Spleen (tissue), 11 donors: ENCODE measurements around the gene KCNJ9. TPM values are rescaled to one million over a fixed set of nuclear protein-coding genes. Genes with fewer than 3 reads are reported as not detected.
"Not testable (repeated sequence)": the region's sequence is repeated elsewhere in the genome, so short reads cannot be mapped to it uniquely, and the experiment has no call there.

Experiments used
- DNase-seq: peaks from one replicate; pipeline ENCODE4 v3.0.0-alpha.2; 2020
- H3K27ac ChIP-seq, 8 donors: fragments of 200-600 bp; sonication (generic) in 7 of 8; 1 replicate in 4 of 8; 2 replicates in 4 of 8; pipeline versions ENCODE4 v1.5.0 to v1.8.0; 2016 to 2021; ENCODE audit warnings: inconsistent platforms in 4 of 8, mild to moderate bottlenecking in 4 of 8, moderate library complexity in 1 of 8
- H3K27me3 ChIP-seq, 7 donors: fragments of 200-600 bp; sonication (generic) in 6 of 7; replicated peaks in 1 of 7; 1 replicate in 4 of 7; 2 replicates in 3 of 7; pipeline versions ENCODE4 v1.5.0 to v1.8.0; 2016 to 2021; ENCODE audit warnings: inconsistent platforms in 3 of 7, mild to moderate bottlenecking in 1 of 7
- H3K36me3 ChIP-seq, 6 donors: fragments of 200-600 bp; sonication (generic) in 5 of 6; 1 replicate in 4 of 6; 2 replicates in 2 of 6; pipeline versions ENCODE4 v1.5.0 to v1.8.0; 2016 to 2021; ENCODE audit warnings: inconsistent platforms in 2 of 6
- H3K4me1 ChIP-seq, 6 donors: fragments of 200-600 bp; sonication (generic) in 5 of 6; 1 replicate in 3 of 6; 2 replicates in 3 of 6; pipeline versions ENCODE4 v1.5.0 to v1.8.0; 2016 to 2021; ENCODE audit warnings: inconsistent platforms in 3 of 6
- H3K4me3 ChIP-seq, 8 donors: fragments of 200-600 bp; sonication (generic) in 7 of 8; 1 replicate in 4 of 8; 2 replicates in 4 of 8; pipeline versions ENCODE4 v1.5.0 to v1.8.0; 2016 to 2021; ENCODE audit warnings: inconsistent platforms in 4 of 8, mild to moderate bottlenecking in 4 of 8, moderate library complexity in 2 of 8
- H3K9me3 ChIP-seq, 8 donors: fragments of 200-600 bp; sonication (generic) in 7 of 8; 1 replicate in 4 of 8; 2 replicates in 4 of 8; pipeline versions ENCODE4 v1.5.0 to v1.8.0; 2016 to 2021; ENCODE audit warnings: inconsistent platforms in 4 of 8
- POLR2A ChIP-seq, 3 donors: fragments of 450-650 bp; IDR thresholded peaks; one replicate each; pipeline ENCODE4 v1.5.1; 2017; ENCODE audit warnings: antibody characterized with exemption in 3 of 3, mild to moderate bottlenecking in 1 of 3
- POLR2AphosphoS5 ChIP-seq, 3 donors: sonication (generic); formaldehyde crosslinking; IDR thresholded peaks; one replicate each; pipeline ENCODE4 v1.5.1; 2017; ENCODE audit warnings: antibody characterized with exemption in 3 of 3
- WGBS, 5 donors: extraction: QIAGEN DNeasy Blood & Tissue Kit in 3 of 5; methylation state at CpG; one replicate each; pipeline versions ENCODE4 v1.1.5 to v1.1.7; 2013 to 2018; 5-methylcytosine and 5-hydroxymethylcytosine counted together
- intact Hi-C: fragments of 100-400 bp; cut with DNase I; formaldehyde crosslinking; loops from one replicate; pipeline ENCODE4 v1.15.0; 2023; ENCODE audit warnings: low total_unique reads
- polyA plus RNA-seq, 3 donors: library from polyadenylated mRNA; stranded (reverse); fragments of 200-250 nt; gene quantifications; one replicate each; pipeline ENCODE4 v1.2.1, GENCODE V29; 2013
- total RNA-seq, 7 donors: library from RNA; depleted of rRNA in 3 of 7; stranded (reverse); fragments of >200 nt in 3 of 7; fragmentation: NEBNext Ultra II Directional in 4 of 7; extraction: Animal tissue kit (Norgen Biotek cat#: 25700) in 4 of 7; gene quantifications; one replicate each; pipeline versions ENCODE4 v1.1.0 to v1.2.1, GENCODE V29; 2016 to 2021
- TF ChIP-seq, protein P1 (sequence below), 11 experiments: fragments of 200-600 bp in 7 of 11; fragments of 450-650 bp in 4 of 11; sonication (generic) in 4 of 11; IDR thresholded peaks in 8 of 11; conservative IDR thresholded peaks in 3 of 11; 1 replicate in 7 of 11; 2 replicates in 4 of 11; pipeline versions ENCODE4 v1.4.0 to v1.8.0; 2016 to 2021; ENCODE audit warnings: antibody characterized with exemption in 11 of 11, inconsistent platforms in 4 of 11, mild to moderate bottlenecking in 1 of 11
- donor health status: healthy with polysubstance abuse.
- donor health status: DM: no; HTN: no; CAD: no; lungs with moderate emphysema.
- donor health status: DM: no; HTN: no; CAD: no.
- donor health status: Bipolar disorder and iron deficiency.
- donor health status: healthy.
- donor health status: DM: no; HTN: no; CAD: no.
- donor health status: DM: yes; HTN: yes; CAD: no.

Gene KCNJ9
- total and polyA plus RNA-seq, 10 donors: not detected

DNA sequence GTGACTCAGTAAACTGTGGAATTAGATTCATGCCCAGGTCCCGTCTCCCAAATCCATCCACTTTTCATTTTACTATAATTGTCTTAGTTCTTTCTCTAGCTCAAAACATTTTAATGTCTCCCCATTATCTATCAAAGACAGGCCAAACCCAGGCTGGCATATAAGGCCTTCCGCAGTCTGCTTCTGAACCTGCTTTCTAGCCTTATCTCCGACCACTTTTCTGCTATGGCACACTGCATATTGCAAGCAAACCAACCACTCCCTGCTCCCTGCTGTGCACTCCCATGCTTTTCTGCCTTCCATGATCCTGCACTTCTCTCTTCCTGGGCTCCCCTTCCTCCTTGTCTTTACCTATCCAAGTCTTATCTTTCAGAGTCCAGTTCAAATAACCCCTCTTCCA lies 32.2 kb upstream of the KCNJ9 start:
- DNase-seq: no peak
- peaks cover 6 to 17% (median 12%) of the 10 kb centered on the region in 6 donors for H3K4me1 ChIP-seq
- no peaks in the 10 kb centered on the region for H3K9me3 ChIP-seq
- TF ChIP-seq, protein P1, sequence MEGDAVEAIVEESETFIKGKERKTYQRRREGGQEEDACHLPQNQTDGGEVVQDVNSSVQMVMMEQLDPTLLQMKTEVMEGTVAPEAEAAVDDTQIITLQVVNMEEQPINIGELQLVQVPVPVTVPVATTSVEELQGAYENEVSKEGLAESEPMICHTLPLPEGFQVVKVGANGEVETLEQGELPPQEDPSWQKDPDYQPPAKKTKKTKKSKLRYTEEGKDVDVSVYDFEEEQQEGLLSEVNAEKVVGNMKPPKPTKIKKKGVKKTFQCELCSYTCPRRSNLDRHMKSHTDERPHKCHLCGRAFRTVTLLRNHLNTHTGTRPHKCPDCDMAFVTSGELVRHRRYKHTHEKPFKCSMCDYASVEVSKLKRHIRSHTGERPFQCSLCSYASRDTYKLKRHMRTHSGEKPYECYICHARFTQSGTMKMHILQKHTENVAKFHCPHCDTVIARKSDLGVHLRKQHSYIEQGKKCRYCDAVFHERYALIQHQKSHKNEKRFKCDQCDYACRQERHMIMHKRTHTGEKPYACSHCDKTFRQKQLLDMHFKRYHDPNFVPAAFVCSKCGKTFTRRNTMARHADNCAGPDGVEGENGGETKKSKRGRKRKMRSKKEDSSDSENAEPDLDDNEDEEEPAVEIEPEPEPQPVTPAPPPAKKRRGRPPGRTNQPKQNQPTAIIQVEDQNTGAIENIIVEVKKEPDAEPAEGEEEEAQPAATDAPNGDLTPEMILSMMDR (IDR thresholded peaks at IDR 0.05 in 8 of 11, conservative IDR thresholded peaks at IDR 0.05 in 3 of 11): no peak
- TF ChIP-seq POLR2AphosphoS5 (IDR thresholded peaks at IDR 0.05) (no peak), POLR2A (IDR thresholded peaks at IDR 0.05) (no peak)
- H3K27me3 ChIP-seq: peaks cover 0 to 35% (median 0%) of the 10 kb centered on the region in 7 donors
- no peak overlapping the region for H3K27ac ChIP-seq
- WGBS, 5 donors: 83 to 91% (median 86%) methylated on average over 3 of the region's 3 CpGs
- intact Hi-C loops: no loop called here
- H3K4me3 ChIP-seq: no peak overlapping the region
- H3K36me3 ChIP-seq: no peaks in the 10 kb centered on the region

DNA sequence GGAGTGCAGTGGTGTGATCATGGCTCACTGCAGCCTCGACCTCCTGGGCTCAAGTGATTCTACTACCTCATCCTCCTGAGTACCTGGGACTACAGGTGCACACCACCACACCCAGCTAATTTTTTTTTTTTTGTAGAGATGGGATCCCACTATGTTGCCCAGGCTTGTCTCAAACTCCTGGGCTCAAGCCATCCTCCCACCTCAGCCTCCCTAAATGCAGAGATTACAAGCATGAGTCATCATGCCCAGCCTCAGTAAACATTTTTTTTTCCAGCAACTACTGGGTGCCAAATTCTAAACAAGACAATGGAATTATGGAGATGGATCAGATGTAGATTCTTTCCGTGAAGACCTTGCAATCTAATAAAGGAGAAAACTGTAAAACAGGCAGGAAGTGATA lies 31.2 kb upstream of the KCNJ9 start:
- H3K4me1 ChIP-seq: peaks cover 6 to 17% (median 12%) of the 10 kb centered on the region in 6 donors
- H3K27ac ChIP-seq, H3K9me3 ChIP-seq, H3K4me3 ChIP-seq, H3K36me3 ChIP-seq, intact Hi-C loops, DNase-seq: not testable (repeated sequence)
- 52 to 80% (median 71%) methylated on average over 2 of the region's 2 CpGs for WGBS, 5 donors
- peaks cover 0 to 45% (median 0%) of the 10 kb centered on the region in 7 donors for H3K27me3 ChIP-seq

DNA sequence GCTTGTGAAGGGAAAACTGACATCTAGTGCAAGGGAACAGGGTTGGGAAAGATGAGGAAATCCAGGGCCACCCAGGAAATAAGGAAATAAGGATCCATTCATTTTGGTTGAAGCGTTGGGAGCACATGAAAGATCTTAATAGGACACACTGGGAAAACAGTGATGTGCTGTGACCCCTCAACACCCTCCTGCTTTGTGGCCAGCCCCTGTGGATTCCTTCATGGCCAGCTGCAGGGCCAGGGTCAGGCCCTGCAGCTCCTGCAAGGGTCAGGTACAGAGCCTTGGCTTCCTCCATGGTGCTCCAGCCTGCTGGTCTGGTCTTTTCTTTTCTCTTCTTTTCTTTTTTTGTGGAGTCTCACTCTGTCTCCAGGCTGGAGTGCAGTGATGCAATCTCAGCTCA lies 30.7 kb upstream of the KCNJ9 start:
- H3K36me3 ChIP-seq: no peaks in the 10 kb centered on the region
- H3K9me3 ChIP-seq: no peaks in the 10 kb centered on the region
- H3K4me1 ChIP-seq: peaks cover 6 to 17% (median 12%) of the 10 kb centered on the region in 6 donors
- TF ChIP-seq POLR2A (IDR thresholded peaks at IDR 0.05): no peak
- TF ChIP-seq, protein P1 (IDR thresholded peaks at IDR 0.05 in 8 of 11, conservative IDR thresholded peaks at IDR 0.05 in 3 of 11): no peak
- DNase-seq: no peak
- intact Hi-C loops: no loop called here
- peaks cover 0 to 45% (median 0%) of the 10 kb centered on the region in 7 donors for H3K27me3 ChIP-seq
- H3K4me3 ChIP-seq: no peak overlapping the region
- no peak overlapping the region for H3K27ac ChIP-seq
- 72 to 100% (median 81%) methylated on average over 1 of the region's 1 CpG for WGBS, 5 donors

DNA sequence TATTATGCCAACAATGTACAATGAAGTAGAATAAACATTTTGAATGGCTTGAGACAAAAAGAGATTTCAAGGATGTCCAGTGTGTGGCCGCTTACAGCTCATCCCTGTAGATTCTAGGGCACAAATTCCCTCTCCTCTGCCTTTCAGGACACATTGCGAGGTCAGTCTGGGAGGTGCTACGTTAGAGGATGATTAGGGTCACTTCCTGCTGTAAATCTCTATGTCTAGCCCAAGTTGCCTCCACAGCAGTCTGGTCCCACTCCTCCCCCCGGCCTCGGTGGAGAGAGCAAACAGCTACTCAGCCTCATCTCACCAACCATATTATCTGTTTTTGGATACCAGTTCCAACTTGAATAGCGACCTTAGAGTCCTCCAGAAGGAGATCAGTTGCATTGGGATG lies 28.4 kb upstream of the KCNJ9 start:
- Histone ChIP-seq H3K27ac (no peak overlapping the region), H3K4me1 (no peaks in the 10 kb centered on the region), H3K27me3 (peaks cover 0 to 52% (median 0%) of the 10 kb centered on the region in 7 donors), H3K36me3 (no peaks in the 10 kb centered on the region), H3K4me3 (no peak overlapping the region), H3K9me3 (no peaks in the 10 kb centered on the region)
- WGBS, 5 donors: 50 to 68% (median 62%) methylated on average over 6 of the region's 6 CpGs
- TF ChIP-seq POLR2A (IDR thresholded peaks at IDR 0.05): no peak
- no peak for TF ChIP-seq POLR2AphosphoS5 (IDR thresholded peaks at IDR 0.05)
- TF ChIP-seq, protein P1 (IDR thresholded peaks at IDR 0.05 in 8 of 11, conservative IDR thresholded peaks at IDR 0.05 in 3 of 11): no peak
- no peak for DNase-seq
- intact Hi-C loops: no loop called here
